ENCODE results near the gene DOCK11.
"Not testable (repeated sequence)": the region's sequence is repeated elsewhere in the genome, so short reads cannot be mapped to it uniquely, and the experiment has no call there.

The DOCK11 gene

GRCh38 chrX:118698516-118699170 is 203.0 kb downstream of the DOCK11 start:
- H3K4me3 ChIP-seq (replicated peaks; ENCODE audit: low read depth, low read length): no peak overlapping the region
- no peak for TF ChIP-seq CTCF (IDR thresholded peaks at IDR 0.05; ENCODE audit: low read length, missing control alignments)
- DNase-seq (ENCODE audit: low read depth): peak; percentile 18

GRCh38 chrX:118702741-118703140 is 207.1 kb downstream of the DOCK11 start:
- H3K4me3 ChIP-seq (replicated peaks; ENCODE audit: low read depth, low read length): no peak overlapping the region
- no peak for DNase-seq (ENCODE audit: low read depth)
- no peak for TF ChIP-seq CTCF (IDR thresholded peaks at IDR 0.05; ENCODE audit: low read length, missing control alignments)

- no peak for DNase-seq (ENCODE audit: low read depth)
- TF ChIP-seq CTCF (IDR thresholded peaks at IDR 0.05; ENCODE audit: low read length, missing control alignments): no peak
- H3K4me3 ChIP-seq (replicated peaks; ENCODE audit: low read depth, low read length): no peak overlapping the region
These were observed 211.1 kb downstream of the DOCK11 start for GRCh38 chrX:118706681-118707080.

- no peak for DNase-seq (ENCODE audit: low read depth)
These were observed 218.9 kb downstream of the DOCK11 start for GRCh38 chrX:118714521-118714920.

GRCh38 chrX:118715917-118716316 is 220.3 kb downstream of the DOCK11 start:
- DNase-seq (ENCODE audit: low read depth); H3K4me3 ChIP-seq (replicated peaks; ENCODE audit: low read depth, low read length): not testable (repeated sequence)

More at GRCh38 chrX:118714521-118714920, 218.9 kb downstream of the DOCK11 start:
- H3K4me3 ChIP-seq (replicated peaks; ENCODE audit: low read depth, low read length): no peak overlapping the region
- TF ChIP-seq CTCF (IDR thresholded peaks at IDR 0.05; ENCODE audit: low read length, missing control alignments): no peak

GRCh38 chrX:118716833-118717232 is 221.2 kb downstream of the DOCK11 start:
- not testable (repeated sequence) for H3K4me3 ChIP-seq (replicated peaks; ENCODE audit: low read depth, low read length); DNase-seq (ENCODE audit: low read depth)

GRCh38 chrX:118717678-118718391 is 222.2 kb downstream of the DOCK11 start:
- no peak for TF ChIP-seq CTCF (IDR thresholded peaks at IDR 0.05; ENCODE audit: low read length, missing control alignments)
- H3K4me3 ChIP-seq (replicated peaks; ENCODE audit: low read depth, low read length): no peak overlapping the region
- no peak for DNase-seq (ENCODE audit: low read depth)

- no peak for DNase-seq (ENCODE audit: low read depth)
- H3K4me3 ChIP-seq (replicated peaks; ENCODE audit: low read depth, low read length): no peak overlapping the region
- no peak for TF ChIP-seq CTCF (IDR thresholded peaks at IDR 0.05; ENCODE audit: low read length, missing control alignments)
These were observed 223.1 kb downstream of the DOCK11 start for GRCh38 chrX:118718737-118719136.

Data from fibroblast of pulmonary artery (primary cell).